ENCODE results near the gene CD244. TPM values are rescaled to one million over a fixed set of nuclear protein-coding genes. Genes with fewer than 3 reads are reported as not detected.

CD244 gene
- total RNA-seq, 4 donors from 2014 or later = 0.80 to 2.8 (median 1.3) TPM; not detected in 1

GRCh38 chr1:160858507-160858906 lies 4.2 kb downstream of the CD244 start:
- Histone ChIP-seq H3K27me3 (no peaks in the 10 kb centered on the region), H3K9me3 (no peaks in the 10 kb centered on the region), H3K4me1 (peaks cover 0 to 14% (median 1%) of the 10 kb centered on the region in 4 donors), H3K36me3 (no peaks in the 10 kb centered on the region), H3K4me3 (no peak overlapping the region), H3K27ac (peak overlapping the region in 2 of 4 donors; percentile 40 to 50)
- DNase-seq = no peak
- TF ChIP-seq CTCF (IDR thresholded peaks at IDR 0.05) (no peak), POLR2A (IDR thresholded peaks at IDR 0.05) (no peak)

GRCh38 chr1:160858097-160858496 lies 4.6 kb downstream of the CD244 start:
- H3K27me3 ChIP-seq = no peaks in the 10 kb centered on the region
- H3K9me3 ChIP-seq = no peaks in the 10 kb centered on the region
- peak overlapping the region in 2 of 4 donors; percentile 40 to 50 for H3K27ac ChIP-seq
- H3K4me3 ChIP-seq = no peak overlapping the region
- peaks cover 0 to 14% (median 1%) of the 10 kb centered on the region in 4 donors for H3K4me1 ChIP-seq
- peak in 2 of 3 donors; percentile 75 to 88 for DNase-seq
- H3K36me3 ChIP-seq = no peaks in the 10 kb centered on the region
- TF ChIP-seq POLR2A (IDR thresholded peaks at IDR 0.05) (no peak), CTCF (IDR thresholded peaks at IDR 0.05) (no peak)

GRCh38 chr1:160855181-160855981 lies 7.3 kb downstream of the CD244 start:
- peak overlapping the region in 3 of 4 donors; percentile 7 to 43 (median 17) for H3K27ac ChIP-seq

GRCh38 chr1:160853754-160854153 lies 8.9 kb downstream of the CD244 start:
- H3K27ac ChIP-seq = no peak overlapping the region
- TF ChIP-seq POLR2A (IDR thresholded peaks at IDR 0.05) (no peak), CTCF (IDR thresholded peaks at IDR 0.05) (no peak)
- H3K4me1 ChIP-seq = peaks cover 0 to 5% (median under 1%) of the 10 kb centered on the region in 4 donors
- DNase-seq = no peak
- H3K36me3 ChIP-seq = no peaks in the 10 kb centered on the region
- no peak overlapping the region for H3K4me3 ChIP-seq
- no peaks in the 10 kb centered on the region for H3K27me3 ChIP-seq
- no peaks in the 10 kb centered on the region for H3K9me3 ChIP-seq

More at GRCh38 chr1:160855181-160855981, 7.3 kb downstream of the CD244 start:
- no peak for TF ChIP-seq POLR2A (IDR thresholded peaks at IDR 0.05)
- TF ChIP-seq CTCF (IDR thresholded peaks at IDR 0.05) = no peak
- Histone ChIP-seq H3K27me3 (no peaks in the 10 kb centered on the region), H3K36me3 (no peaks in the 10 kb centered on the region), H3K4me3 (no peak overlapping the region), H3K9me3 (no peaks in the 10 kb centered on the region), H3K4me1 (peaks cover 0 to 9% (median 1%) of the 10 kb centered on the region in 4 donors)
- peak in 1 of 3 donors; percentile 62 for DNase-seq

- Histone ChIP-seq H3K9me3 (no peaks in the 10 kb centered on the region), H3K27me3 (no peaks in the 10 kb centered on the region), H3K27ac (no peak overlapping the region), H3K4me1 (no peaks in the 10 kb centered on the region), H3K36me3 (no peaks in the 10 kb centered on the region), H3K4me3 (no peak overlapping the region)
- TF ChIP-seq CTCF (IDR thresholded peaks at IDR 0.05) = no peak
- no peak for TF ChIP-seq POLR2A (IDR thresholded peaks at IDR 0.05)
- no peak for DNase-seq
These were observed 9.7 kb downstream of the CD244 start for GRCh38 chr1:160853014-160853413.
